Loucy (cell line): ENCODE data around the gene BICRAL.

Experiments used
- CTCF ChIP-seq: fragments of 200-600 bp; sonication (generic); conservative IDR thresholded peaks from 2 replicates; pipeline ENCODE4 v1.5.1; 2014; ENCODE audit warnings: mild to moderate bottlenecking, antibody characterized with exemption, low read length
- EZH2phosphoT487 ChIP-seq: fragments of 200-600 bp; IDR thresholded peaks from 2 replicates; pipeline ENCODE4 v1.6.1; 2018; ENCODE audit warnings: antibody characterized with exemption, mild to moderate bottlenecking, moderate library complexity, borderline replicate concordance

DNA sequence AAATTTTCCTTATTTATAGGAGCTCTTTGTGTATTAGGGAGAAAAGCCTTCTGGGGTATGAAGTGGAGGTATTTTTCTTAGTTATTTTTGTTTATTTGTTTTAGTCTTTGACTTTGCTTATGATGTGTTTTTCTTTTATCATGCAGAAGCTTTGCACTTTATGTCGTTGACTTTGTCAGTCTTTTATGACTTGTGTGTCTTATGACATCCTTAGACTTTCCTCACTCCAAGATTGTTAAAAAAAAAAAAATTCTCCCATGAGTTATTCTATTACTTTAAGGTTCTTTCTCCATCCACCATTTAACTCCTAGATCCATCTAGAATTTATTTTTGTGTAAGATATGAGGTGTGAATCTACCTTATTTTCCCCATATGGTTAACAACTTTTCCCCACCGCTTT lies 36.6 kb downstream of the BICRAL start:
- TF ChIP-seq CTCF (no peak), EZH2phosphoT487 (no peak)
